ENCODE data around the gene HLA-DQB2. TPM values are rescaled to one million over a fixed set of nuclear protein-coding genes. Genes with fewer than 3 reads are reported as not detected.
A peak's percentile ranks its signal among the peaks of the same experiment; 100 is the strongest.

The HLA-DQB2 gene
- total RNA-seq, 1 experiment from 2014 or later = not detected

DNA sequence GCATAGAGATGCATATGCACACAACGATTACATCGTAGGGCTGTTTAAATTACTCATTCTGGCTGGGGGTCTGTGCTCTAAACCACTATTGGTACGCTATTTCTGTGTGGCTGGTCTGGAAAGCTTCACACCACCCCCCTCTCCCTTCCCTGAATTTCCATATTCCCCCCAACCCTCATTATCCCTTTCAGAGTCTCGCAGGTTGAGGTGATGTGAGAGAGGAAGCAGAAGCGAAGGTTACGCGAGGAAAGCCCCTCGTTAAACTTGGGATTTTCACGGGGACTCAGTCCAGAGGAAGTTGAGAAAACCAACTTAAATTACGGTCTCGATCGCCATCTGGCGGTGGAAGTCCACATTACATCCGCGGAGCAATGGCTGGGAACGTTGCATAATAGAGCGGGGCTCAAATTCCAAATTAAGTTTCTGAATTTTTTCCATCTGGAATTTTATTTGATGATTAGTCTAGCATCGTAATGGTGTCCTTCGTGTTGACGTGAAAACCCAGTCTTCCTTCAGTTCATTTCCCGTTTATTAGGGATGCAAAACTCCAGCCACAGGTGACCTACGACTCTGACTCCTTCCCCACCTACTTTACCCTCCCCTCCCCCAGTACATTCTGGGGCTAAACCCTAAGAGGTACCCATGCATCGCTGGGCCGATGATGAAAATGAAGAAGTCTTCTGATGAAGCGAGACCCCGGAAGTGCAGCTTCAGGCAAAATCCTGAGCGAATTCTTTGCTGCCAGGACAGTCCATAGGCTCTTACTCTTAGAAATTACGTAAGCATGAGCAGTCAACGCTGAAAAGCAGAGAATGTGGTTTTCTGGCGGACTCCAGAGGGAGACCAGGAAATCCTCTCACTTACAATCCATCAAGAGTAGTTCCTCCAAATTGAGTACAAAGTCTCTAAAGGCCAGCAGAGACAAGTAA is 33.8 kb upstream of the HLA-DQB2 start:
- TF ChIP-seq, protein P1, sequence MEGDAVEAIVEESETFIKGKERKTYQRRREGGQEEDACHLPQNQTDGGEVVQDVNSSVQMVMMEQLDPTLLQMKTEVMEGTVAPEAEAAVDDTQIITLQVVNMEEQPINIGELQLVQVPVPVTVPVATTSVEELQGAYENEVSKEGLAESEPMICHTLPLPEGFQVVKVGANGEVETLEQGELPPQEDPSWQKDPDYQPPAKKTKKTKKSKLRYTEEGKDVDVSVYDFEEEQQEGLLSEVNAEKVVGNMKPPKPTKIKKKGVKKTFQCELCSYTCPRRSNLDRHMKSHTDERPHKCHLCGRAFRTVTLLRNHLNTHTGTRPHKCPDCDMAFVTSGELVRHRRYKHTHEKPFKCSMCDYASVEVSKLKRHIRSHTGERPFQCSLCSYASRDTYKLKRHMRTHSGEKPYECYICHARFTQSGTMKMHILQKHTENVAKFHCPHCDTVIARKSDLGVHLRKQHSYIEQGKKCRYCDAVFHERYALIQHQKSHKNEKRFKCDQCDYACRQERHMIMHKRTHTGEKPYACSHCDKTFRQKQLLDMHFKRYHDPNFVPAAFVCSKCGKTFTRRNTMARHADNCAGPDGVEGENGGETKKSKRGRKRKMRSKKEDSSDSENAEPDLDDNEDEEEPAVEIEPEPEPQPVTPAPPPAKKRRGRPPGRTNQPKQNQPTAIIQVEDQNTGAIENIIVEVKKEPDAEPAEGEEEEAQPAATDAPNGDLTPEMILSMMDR (IDR thresholded peaks at IDR 0.05) = peak; percentile 88
- no peak for TF ChIP-seq TCF7L2 (IDR thresholded peaks at IDR 0.05; ENCODE audit: low read depth, low read length)
- no peak for TF ChIP-seq POLR2AphosphoS5 (IDR thresholded peaks at IDR 0.05; ENCODE audit: low read depth, low read length)
- TF ChIP-seq, protein P2, sequence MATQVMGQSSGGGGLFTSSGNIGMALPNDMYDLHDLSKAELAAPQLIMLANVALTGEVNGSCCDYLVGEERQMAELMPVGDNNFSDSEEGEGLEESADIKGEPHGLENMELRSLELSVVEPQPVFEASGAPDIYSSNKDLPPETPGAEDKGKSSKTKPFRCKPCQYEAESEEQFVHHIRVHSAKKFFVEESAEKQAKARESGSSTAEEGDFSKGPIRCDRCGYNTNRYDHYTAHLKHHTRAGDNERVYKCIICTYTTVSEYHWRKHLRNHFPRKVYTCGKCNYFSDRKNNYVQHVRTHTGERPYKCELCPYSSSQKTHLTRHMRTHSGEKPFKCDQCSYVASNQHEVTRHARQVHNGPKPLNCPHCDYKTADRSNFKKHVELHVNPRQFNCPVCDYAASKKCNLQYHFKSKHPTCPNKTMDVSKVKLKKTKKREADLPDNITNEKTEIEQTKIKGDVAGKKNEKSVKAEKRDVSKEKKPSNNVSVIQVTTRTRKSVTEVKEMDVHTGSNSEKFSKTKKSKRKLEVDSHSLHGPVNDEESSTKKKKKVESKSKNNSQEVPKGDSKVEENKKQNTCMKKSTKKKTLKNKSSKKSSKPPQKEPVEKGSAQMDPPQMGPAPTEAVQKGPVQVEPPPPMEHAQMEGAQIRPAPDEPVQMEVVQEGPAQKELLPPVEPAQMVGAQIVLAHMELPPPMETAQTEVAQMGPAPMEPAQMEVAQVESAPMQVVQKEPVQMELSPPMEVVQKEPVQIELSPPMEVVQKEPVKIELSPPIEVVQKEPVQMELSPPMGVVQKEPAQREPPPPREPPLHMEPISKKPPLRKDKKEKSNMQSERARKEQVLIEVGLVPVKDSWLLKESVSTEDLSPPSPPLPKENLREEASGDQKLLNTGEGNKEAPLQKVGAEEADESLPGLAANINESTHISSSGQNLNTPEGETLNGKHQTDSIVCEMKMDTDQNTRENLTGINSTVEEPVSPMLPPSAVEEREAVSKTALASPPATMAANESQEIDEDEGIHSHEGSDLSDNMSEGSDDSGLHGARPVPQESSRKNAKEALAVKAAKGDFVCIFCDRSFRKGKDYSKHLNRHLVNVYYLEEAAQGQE (IDR thresholded peaks at IDR 0.05; ENCODE audit: insufficient read depth in 1 of 2, low read depth in 2 of 2, low read length in 1 of 2) = no peak
- no peak for TF ChIP-seq SIN3A (IDR thresholded peaks at IDR 0.05; ENCODE audit: borderline replicate concordance, insufficient read depth, low read depth, low read length)
- peak; percentile 91 for ATAC-seq
- in situ Hi-C loops (cut with HindIII; ENCODE audit: low pct_unique_long_range_greater_than_20kb, low sequenced_read_pairs) (no loop called here), intact Hi-C loops (cut with micrococcal nuclease; ENCODE audit: unreplicated experiment) (loop anchor here (5.0 kb wide), 2 partner anchors 365 to 380 kb away; no protein-coding TSS in a partner anchor)
- no peaks in the 10 kb centered on the region for H3K9me3 ChIP-seq (ENCODE audit: control insufficient read depth, insufficient read depth, low read depth, low read length)
- H3K4me1 ChIP-seq (ENCODE audit: control insufficient read depth, insufficient read depth, low read length) = peaks cover 3% of the 10 kb centered on the region
- POLR2A ChIA-PET = no interaction called here
- CTCF ChIA-PET = interaction anchor here (0.8 to 1.2 kb wide), 2 partner anchors 11 to 97 kb away, joined by 3 to 5 read pairs; no protein-coding TSS in a partner anchor
- H3K27ac ChIP-seq (ENCODE audit: low read length) = no peak overlapping the region
- H3K36me3 ChIP-seq (ENCODE audit: control insufficient read depth, insufficient read depth, low read length) = no peaks in the 10 kb centered on the region
- DNase-seq (ENCODE audit: low read depth, low spot score) = peak; percentile 46
- H3K4me3 ChIP-seq (ENCODE audit: low read depth in 2 of 2, low read length in 2 of 2) = peak overlapping the region; percentile 21 to 25
- BruUV-seq (replicated peaks) = no TSS peak
- H3K27me3 ChIP-seq (ENCODE audit: control insufficient read depth, insufficient read depth, low read length) = peaks cover 37% of the 10 kb centered on the region

DNA sequence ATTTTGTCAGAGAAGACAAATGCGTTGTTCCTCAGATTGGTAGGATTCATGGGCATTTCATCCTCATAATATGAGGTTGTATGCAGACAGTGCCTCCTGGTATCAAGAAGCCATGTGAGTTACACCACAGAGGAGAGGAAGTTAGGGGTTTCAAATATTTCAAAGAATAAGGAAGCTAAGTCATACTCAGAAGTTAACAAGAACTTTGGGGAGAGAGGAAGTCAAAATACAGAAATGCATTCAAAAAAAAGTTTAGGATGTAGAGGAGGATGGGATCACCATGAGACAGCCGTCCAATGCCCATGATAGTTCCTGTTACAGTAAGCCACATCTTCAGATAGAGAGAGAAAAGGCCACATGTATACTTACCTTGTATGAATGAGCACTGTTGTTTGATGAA is 31.2 kb upstream of the HLA-DQB2 start:
- no TSS peak for BruUV-seq (replicated peaks)
- in situ Hi-C loops (cut with HindIII; ENCODE audit: low pct_unique_long_range_greater_than_20kb, low sequenced_read_pairs) (no loop called here), intact Hi-C loops (cut with micrococcal nuclease; ENCODE audit: unreplicated experiment) (no loop called here)
- TF ChIP-seq TCF7L2 (IDR thresholded peaks at IDR 0.05; ENCODE audit: low read depth, low read length) (no peak), POLR2AphosphoS5 (IDR thresholded peaks at IDR 0.05; ENCODE audit: low read depth, low read length) (no peak), SIN3A (IDR thresholded peaks at IDR 0.05; ENCODE audit: borderline replicate concordance, insufficient read depth, low read depth, low read length) (no peak)
- TF ChIP-seq, protein P2 (IDR thresholded peaks at IDR 0.05; ENCODE audit: insufficient read depth in 1 of 2, low read depth in 2 of 2, low read length in 1 of 2) = no peak
- TF ChIP-seq, protein P1 (IDR thresholded peaks at IDR 0.05) = no peak
- no peak for DNase-seq (ENCODE audit: low read depth, low spot score)
- H3K4me1 ChIP-seq (ENCODE audit: control insufficient read depth, insufficient read depth, low read length) = peaks cover 3% of the 10 kb centered on the region
- no peak overlapping the region for H3K4me3 ChIP-seq (ENCODE audit: low read depth in 2 of 2, low read length in 2 of 2)
- ATAC-seq = no peak
- ChIA-PET CTCF (no interaction called here), POLR2A (interaction anchor here (0.6 kb wide), 1 partner anchor 65 kb away, joined by 6 read pairs; no protein-coding TSS in a partner anchor)
- no peaks in the 10 kb centered on the region for H3K9me3 ChIP-seq (ENCODE audit: control insufficient read depth, insufficient read depth, low read depth, low read length)
- H3K36me3 ChIP-seq (ENCODE audit: control insufficient read depth, insufficient read depth, low read length) = no peaks in the 10 kb centered on the region
- peaks cover 30% of the 10 kb centered on the region for H3K27me3 ChIP-seq (ENCODE audit: control insufficient read depth, insufficient read depth, low read length)
- H3K27ac ChIP-seq (ENCODE audit: low read length) = no peak overlapping the region

All from Panc1 (cell line).